Lower leg skin (tissue), 3 donors: ENCODE data around the gene MYB.

Experiments
- POLR2A ChIP-seq, 2 donors: fragments of 450-650 bp; IDR thresholded peaks; one replicate each; pipeline ENCODE4 v1.6.1; 2016 to 2017; ENCODE audit warnings: antibody characterized with exemption in 2 of 2, mild to moderate bottlenecking in 1 of 2, moderate library complexity in 1 of 2
- TF ChIP-seq, protein P1 (sequence below), 3 donors: fragments of 450-650 bp; IDR thresholded peaks; one replicate each; pipeline ENCODE4 v1.5.1; 2016; ENCODE audit warnings: antibody characterized with exemption in 3 of 3, mild to moderate bottlenecking in 3 of 3, moderate library complexity in 2 of 3

GRCh38 chr6:135179372-135179771, 1.7 kb upstream of the MYB start:
- TF ChIP-seq, protein P1, sequence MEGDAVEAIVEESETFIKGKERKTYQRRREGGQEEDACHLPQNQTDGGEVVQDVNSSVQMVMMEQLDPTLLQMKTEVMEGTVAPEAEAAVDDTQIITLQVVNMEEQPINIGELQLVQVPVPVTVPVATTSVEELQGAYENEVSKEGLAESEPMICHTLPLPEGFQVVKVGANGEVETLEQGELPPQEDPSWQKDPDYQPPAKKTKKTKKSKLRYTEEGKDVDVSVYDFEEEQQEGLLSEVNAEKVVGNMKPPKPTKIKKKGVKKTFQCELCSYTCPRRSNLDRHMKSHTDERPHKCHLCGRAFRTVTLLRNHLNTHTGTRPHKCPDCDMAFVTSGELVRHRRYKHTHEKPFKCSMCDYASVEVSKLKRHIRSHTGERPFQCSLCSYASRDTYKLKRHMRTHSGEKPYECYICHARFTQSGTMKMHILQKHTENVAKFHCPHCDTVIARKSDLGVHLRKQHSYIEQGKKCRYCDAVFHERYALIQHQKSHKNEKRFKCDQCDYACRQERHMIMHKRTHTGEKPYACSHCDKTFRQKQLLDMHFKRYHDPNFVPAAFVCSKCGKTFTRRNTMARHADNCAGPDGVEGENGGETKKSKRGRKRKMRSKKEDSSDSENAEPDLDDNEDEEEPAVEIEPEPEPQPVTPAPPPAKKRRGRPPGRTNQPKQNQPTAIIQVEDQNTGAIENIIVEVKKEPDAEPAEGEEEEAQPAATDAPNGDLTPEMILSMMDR (IDR thresholded peaks at IDR 0.05) = no peak
- no peak for TF ChIP-seq POLR2A (IDR thresholded peaks at IDR 0.05)
